Fibroblast of the conjunctiva (primary cell): ENCODE measurements around the gene DGKB.

Experiments used
- DNase-seq: peaks from one replicate; pipeline ENCODE4 v3.0.0-alpha.2; 2010; ENCODE audit warnings: low read depth

Gene DGKB

DNA sequence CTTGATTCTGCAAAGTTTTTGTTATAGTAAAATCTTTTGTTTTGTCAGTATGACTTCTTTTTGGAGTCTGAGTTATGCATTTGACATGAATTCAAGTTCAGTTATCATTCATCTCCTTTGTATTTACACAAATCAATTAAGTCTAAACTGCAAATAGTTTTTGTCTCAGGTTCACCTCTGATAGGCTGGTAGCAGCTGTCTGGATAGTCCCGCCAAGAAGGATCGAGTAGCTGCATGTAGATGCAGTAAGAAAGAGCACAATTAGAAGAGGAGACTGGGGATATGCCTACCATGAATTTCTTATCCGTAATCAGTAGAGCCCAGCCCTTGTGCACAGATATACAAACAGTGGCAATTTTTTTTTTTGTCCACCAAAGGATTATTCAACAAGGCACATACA, 520.6 kb downstream of the DGKB start:
- DNase-seq, result no peak

- no peak for DNase-seq
Measured at GRCh38 chr7:14381306-14381705, 521.2 kb downstream of the DGKB start.

DNA sequence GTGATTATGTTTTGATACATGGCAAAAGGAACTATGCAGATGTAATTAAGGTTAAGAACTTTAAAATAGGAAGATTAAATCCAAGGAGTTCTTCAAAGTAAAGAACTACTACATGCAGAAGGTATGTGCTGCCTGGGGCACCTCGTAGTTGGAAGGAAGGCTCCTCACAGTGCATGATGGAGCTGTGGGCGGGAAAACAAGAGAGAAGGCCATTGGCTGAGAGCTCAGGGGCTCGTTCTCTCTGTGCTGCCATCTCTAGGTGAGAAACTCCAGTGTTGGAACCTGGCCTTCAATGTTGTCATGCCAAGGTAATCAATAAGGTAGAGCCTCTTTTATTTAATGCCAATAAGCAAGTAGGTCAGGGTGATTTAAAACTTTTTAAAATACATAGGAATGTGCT, 521.7 kb downstream of the DGKB start:
- no peak for DNase-seq

GRCh38 chr7:14377646-14378266, 524.8 kb downstream of the DGKB start:
- DNase-seq, result no peak

DNA sequence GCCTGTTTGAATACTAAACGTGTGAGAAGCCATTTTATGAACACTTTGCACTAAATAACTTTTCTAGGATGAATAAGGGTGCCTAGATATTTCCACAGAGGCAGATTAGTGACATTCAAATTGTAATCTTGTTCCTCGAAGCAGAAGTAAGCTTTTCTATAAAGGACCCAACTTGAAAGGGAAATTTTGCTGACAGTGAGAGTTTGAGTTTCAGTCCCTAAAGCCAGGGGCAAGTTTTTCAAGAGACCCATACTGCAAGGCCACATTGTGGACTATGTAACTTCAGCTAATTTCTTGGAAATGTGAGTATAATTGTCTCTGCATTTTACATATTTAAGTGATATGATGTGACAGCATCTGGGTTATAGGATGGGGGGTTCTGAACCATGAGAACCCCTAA, 525.8 kb downstream of the DGKB start:
- no peak for DNase-seq

- no peak for DNase-seq
Measured at GRCh38 chr7:14375998-14376397, 526.6 kb downstream of the DGKB start.

DNA sequence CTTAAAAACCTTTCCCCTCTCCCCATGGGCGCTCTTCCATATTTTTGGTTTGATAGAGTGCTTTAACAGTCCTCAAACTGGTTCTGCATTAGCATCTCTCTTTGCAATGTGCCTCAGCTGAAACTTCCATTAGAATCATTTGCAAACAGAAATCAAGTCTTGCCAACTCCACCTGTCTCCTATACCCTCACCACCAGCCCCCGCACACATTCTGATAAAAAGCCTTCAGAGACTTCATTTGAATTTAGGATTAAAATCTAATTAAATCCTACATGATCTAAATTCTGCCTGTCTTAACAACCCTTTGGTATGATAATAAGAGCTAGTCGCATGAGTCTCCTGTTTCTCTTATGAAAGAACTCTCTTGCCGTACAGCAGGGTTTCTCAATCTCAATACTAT, 528.2 kb downstream of the DGKB start:
- DNase-seq, result no peak

DNA sequence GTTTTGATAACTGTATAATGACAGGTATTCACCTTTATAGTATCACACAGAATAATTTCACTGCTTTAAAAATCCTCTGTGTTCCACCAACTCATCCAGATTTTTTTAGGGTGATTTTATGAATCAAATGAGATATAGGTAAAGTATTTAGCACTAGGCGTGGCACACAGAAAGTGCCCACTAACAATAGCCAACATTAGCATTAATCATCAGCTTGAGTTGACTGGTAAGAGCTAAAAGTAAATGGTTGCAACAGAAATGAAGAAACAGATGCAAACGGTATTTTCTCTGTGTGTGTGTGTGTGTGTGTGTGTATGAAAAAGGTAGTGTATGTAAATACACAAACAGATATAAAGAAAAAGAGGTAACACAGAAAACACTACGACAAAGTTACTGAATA, 534.3 kb downstream of the DGKB start:
- DNase-seq, result no peak

DNA sequence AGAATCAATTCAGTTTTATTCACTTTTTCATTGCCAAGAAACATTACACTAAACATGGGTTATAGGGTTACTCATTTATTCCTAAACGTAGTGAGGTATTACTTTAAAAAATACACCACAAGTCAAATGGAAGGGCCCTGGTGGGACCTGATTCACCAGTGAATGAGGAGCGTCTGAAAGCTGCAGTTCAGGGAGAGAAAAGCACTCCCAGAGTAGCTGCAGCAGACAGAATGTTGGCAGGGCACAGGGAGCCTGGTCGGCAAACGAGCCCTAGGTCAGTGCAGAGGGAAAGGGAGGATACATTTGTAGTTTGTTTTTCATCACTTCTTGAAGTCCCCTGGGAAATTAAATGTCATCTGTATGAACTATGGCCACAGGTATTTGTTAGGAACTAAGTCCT, 551.4 kb downstream of the DGKB start:
- DNase-seq, result no peak

- DNase-seq, result no peak
Measured at GRCh38 chr7:14341200-14341775, 561.3 kb downstream of the DGKB start.

DNA sequence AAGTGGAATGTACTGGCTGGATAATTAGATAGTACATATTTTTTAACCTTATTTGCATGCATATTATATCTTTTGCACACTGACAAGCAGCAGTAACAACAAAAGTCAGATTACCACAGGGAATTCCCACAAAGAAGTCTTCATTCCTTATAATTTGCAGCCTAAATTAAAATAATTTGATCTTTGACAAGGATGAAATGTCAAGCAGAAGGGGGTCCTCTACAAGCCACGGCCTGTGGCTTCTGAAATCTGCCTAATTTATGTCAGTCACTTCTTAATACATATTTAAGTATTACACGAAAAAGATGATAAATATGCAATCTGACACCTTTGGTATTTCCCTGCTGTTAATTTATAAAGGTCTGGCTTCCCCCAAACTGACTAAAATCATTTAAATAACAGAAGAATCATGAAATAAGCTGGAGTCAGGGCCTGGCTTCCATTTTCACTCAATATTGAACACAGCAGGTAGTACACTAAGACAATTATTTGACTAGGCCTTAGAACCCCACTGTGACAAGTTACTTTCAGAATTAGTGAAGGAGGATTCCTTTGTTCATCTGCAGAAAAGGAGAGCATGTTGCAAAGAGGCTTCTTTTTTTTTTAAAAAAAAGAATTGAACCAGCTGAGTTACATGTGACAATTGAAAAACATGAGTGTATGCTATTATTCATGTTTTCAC, 562.0 kb downstream of the DGKB start:
- no peak for DNase-seq

- DNase-seq, result no peak
Measured at GRCh38 chr7:14339861-14340260, 562.7 kb downstream of the DGKB start.

GRCh38 chr7:14336256-14336655, 566.3 kb downstream of the DGKB start:
- DNase-seq, result no peak

DNA sequence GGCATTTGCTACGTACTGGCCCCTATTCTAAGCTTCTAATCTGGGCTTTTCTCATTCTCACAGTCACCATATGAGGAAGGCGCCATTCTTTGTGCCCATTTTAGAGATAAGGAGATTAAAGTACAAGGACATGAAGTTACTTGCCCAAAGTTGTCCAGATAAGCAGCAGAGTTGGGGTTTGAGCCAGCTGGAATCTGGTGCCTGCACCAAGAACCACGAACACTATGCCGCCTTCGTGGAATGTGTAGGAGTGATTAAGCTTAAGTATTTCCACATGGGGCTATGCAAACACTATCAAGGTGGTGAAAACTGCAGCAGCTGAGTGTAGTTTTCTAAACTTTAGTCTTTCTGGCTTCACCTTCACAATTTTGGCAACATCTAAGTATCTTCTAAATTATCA, 570.4 kb downstream of the DGKB start:
- DNase-seq, result no peak

DNA sequence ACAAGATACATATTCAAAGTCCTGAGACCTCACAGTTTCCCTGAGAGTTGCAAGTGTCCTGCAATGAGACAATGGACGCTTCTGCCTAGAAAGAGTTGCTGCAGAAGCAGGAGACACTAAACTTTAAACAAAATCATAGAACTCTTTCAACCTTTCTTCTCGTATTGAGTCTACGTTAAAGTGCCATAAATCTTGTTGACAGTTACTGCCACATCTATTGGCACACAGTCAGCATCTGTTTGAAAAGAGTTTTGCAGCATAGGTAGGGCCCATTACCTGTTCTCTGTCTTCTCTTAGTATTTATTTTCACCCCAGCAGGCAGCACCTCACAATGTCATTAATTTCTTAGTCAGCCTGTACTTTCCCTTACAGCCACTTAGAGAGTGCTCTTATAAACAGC, 577.8 kb downstream of the DGKB start:
- no peak for DNase-seq

DNA sequence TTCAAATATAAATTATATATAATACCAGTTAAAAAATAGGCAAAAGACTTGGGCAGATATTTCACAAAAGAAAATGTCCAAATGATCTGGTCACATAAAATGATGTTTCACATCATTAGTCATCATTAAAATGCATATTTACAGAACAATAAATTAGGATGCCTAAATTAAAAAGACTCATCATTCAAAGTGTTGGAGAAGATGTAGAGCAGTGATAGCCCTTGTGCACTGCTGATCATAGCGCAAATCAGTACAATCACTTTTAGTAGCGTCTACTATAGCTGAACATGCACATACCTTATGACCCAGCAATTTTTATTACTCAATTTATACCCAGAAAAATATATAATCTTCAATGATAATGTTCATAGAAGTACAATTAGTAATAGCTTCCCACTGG, 579.8 kb downstream of the DGKB start:
- no peak for DNase-seq

- no peak for DNase-seq
Measured at GRCh38 chr7:14321947-14322346, 580.6 kb downstream of the DGKB start.

- no peak for DNase-seq
Measured at GRCh38 chr7:14309432-14309831, 593.1 kb downstream of the DGKB start.

- DNase-seq, result no peak
Measured at GRCh38 chr7:14305233-14305866, 597.2 kb downstream of the DGKB start.

DNA sequence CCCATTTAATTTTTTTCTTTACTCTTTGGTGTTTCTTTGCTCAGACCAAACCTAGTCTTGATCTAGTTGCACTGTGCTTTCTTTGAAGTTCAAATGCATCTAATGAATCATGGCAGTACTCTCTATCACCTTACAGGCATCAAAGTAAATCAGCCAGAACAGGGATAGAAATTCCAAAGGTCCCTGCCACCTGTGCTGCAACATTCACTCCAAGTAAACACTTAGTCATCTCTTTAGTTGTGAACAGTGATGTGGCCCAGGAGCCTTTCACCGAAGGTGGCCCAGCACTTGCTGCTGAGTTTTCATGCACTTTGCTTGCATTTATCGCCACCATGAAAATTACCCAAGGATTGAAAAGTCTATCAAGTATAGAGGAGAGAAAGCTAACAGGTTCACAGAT, 599.0 kb downstream of the DGKB start:
- DNase-seq, result no peak

GRCh38 chr7:14294637-14295036, 607.9 kb downstream of the DGKB start:
- no peak for DNase-seq

DNA sequence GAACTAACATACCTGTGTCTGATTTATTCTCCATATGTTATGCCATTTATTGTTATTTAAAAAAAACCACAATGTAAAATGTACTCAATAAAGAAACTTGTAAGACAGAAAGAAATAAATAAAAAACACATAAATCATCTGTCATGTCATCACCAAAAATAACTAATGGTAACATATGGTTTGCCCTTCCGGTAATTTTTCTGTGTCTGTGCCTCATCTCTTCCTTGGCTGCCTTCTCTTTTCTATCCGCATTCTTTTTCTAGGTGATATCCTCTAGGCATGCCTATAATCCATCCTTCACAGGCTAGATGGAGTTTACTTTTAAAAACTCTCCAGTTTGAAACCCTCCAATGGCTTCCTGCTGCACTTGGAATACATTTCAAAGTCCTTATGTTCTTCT, 609.1 kb downstream of the DGKB start:
- DNase-seq, result no peak

DNA sequence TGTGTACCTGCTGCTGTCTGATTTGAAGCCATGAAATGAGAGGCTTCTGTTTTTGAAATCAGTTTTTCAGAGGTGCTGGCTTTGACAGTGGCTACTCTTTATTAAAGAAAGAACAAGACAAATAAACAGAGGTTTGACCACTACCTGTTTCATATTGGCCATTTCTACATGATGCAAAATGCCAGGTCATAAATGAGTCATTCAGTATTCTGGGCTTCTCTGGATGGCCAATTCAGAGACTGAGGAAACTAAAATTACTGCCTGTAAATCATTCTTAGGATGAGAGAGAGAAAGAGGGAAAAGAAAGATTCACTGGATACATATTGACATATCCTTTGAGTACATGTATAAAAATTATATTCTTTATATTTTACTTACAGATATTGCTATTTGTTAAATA, 609.8 kb downstream of the DGKB start:
- DNase-seq, result no peak
